A549 (cell line): ENCODE data around the gene CASP7. TPM values are rescaled to one million over a fixed set of nuclear protein-coding genes. Genes with fewer than 3 reads are reported as not detected.

Experiments used
- ATAC-seq, 2 experiments: fragments of 200-7000 bp in 1 of 2; fragments of >200 bp in 1 of 2; cut with Nextera tagmentation in 1 of 2; cut with Tn5 transposase in 1 of 2; 3 replicates each; pipeline versions ENCODE4 v1.8.0 to v1.9.1; 2018 to 2020; ENCODE audit warnings: mild to moderate bottlenecking in 1 of 2, moderate library complexity in 1 of 2
- CTCF ChIA-PET: fragments of 300-600 bp; sonication (Branson Sonifier 250); formaldehyde crosslinking; extraction: SDS; loops from one replicate; lab custom pipeline; 2021; ENCODE audit warnings: antibody characterized with exemption, inconsistent platforms; lab: Yijun Ruan, JAX
- POLR2A ChIA-PET: fragments of 350-600 bp; formaldehyde crosslinking; extraction: SDS; loops from one replicate; lab custom pipeline; 2021; ENCODE audit warnings: antibody characterized with exemption, inconsistent platforms; lab: Yijun Ruan, JAX
- DNase-seq, 2 experiments: peaks; one replicate each; pipeline versions ENCODE4 v3.0.0 to v3.0.0-alpha.2; 2011 to 2016; ENCODE audit warnings: low read depth in 1 of 2, low spot score in 1 of 2
- FAIRE-seq: peaks from 2 replicates; lab custom pipeline; 2011; peaks lifted over from hg19 to GRCh38; lab: Jason Lieb, UNC
- H3K27ac ChIP-seq, 2 experiments: fragments of >200 bp; sonication (Bioruptor Twin); formaldehyde crosslinking; 3 replicates each; pipeline ENCODE4 v1.5.1; 2016 to 2017
- H3K4me1 ChIP-seq: fragments of >200 bp; sonication (Bioruptor Twin); formaldehyde crosslinking; 3 replicates; pipeline ENCODE4 v1.6.1; 2016
- H3K4me2 ChIP-seq: fragments of >200 bp; sonication (Bioruptor Twin); formaldehyde crosslinking; 3 replicates; pipeline ENCODE4 v1.6.1; 2016
- H3K4me3 ChIP-seq: fragments of >200 bp; sonication (Bioruptor Twin); formaldehyde crosslinking; 3 replicates; pipeline ENCODE4 v1.5.1; 2016
- H3K9me3 ChIP-seq: fragments of >200 bp; sonication (Bioruptor Twin); formaldehyde crosslinking; 3 replicates; pipeline ENCODE4 v1.6.1; 2016
- ATOH8 ChIP-seq: fragments of 250-450 bp; sonication (Bioruptor Pico); IDR thresholded peaks from 2 replicates; pipeline ENCODE4 v1.5.0; 2020; ENCODE audit warnings: low read depth, mild to moderate bottlenecking, moderate library complexity
- BHLHE40 ChIP-seq: IDR thresholded peaks from 2 replicates; pipeline ENCODE4 v1.6.1; 2012; ENCODE audit warnings: low read depth, low read length, inconsistent platforms
- CHD2 ChIP-seq: fragments of 150-350 bp; IDR thresholded peaks from 2 replicates; pipeline ENCODE4 v1.6.1; 2014; ENCODE audit warnings: low read length; ENCODE audit not compliant: partially characterized antibody
- CHD4 ChIP-seq: fragments of 200-600 bp; sonication (generic); IDR thresholded peaks from 2 replicates; pipeline ENCODE4 v1.6.1; 2016; ENCODE audit warnings: antibody characterized with exemption, mild to moderate bottlenecking, borderline replicate concordance
- CTCF ChIP-seq: fragments of >200 bp; sonication (Bioruptor Twin); formaldehyde crosslinking; IDR thresholded peaks from 3 replicates; pipeline ENCODE4 v1.5.1; 2016
- ESRRA ChIP-seq: fragments of 150-350 bp; IDR thresholded peaks from 2 replicates; pipeline ENCODE4 v1.6.1; 2014; ENCODE audit warnings: mild to moderate bottlenecking, low read length, borderline replicate concordance
- FOSB ChIP-seq: fragments of 250-450 bp; sonication (Bioruptor Pico); IDR thresholded peaks from 2 replicates; pipeline ENCODE4 v1.5.0; 2020; ENCODE audit warnings: mild to moderate bottlenecking, moderate library complexity
- HDAC2 ChIP-seq: fragments of 200-600 bp; sonication (generic); IDR thresholded peaks from 2 replicates; pipeline ENCODE4 v1.6.1; 2016
- HES2 ChIP-seq: fragments of >200 bp; sonication (Bioruptor Twin); formaldehyde crosslinking; IDR thresholded peaks from 2 replicates; pipeline ENCODE4 v1.6.1; 2016
- HEYL ChIP-seq: fragments of 250-450 bp; sonication (Bioruptor Pico); IDR thresholded peaks from 2 replicates; pipeline ENCODE4 v1.8.0; 2021; ENCODE audit warnings: mild to moderate bottlenecking, moderate library complexity
- HOXA7 ChIP-seq: fragments of 250-450 bp; sonication (Bioruptor Pico); IDR thresholded peaks from 2 replicates; pipeline ENCODE4 v1.5.0; 2020; ENCODE audit warnings: mild to moderate bottlenecking, moderate library complexity
- HOXB13 ChIP-seq: fragments of 250-450 bp; sonication (Bioruptor Pico); IDR thresholded peaks from 2 replicates; pipeline ENCODE4 v1.5.0; 2020; ENCODE audit warnings: low read depth, mild to moderate bottlenecking, moderate library complexity
- JUN ChIP-seq, 2 experiments: fragments of >200 bp; sonication (Bioruptor Twin); formaldehyde crosslinking; IDR thresholded peaks; 2 replicates in 1 of 2; 3 replicates in 1 of 2; pipeline ENCODE4 v1.6.1; 2016 to 2017
- JUNB ChIP-seq: fragments of >200 bp; sonication (Bioruptor Twin); formaldehyde crosslinking; IDR thresholded peaks from 2 replicates; pipeline ENCODE4 v1.6.1; 2016
- MYC ChIP-seq: IDR thresholded peaks from 2 replicates; pipeline ENCODE4 v1.6.1; 2012; ENCODE audit warnings: mild to moderate bottlenecking, inconsistent platforms, low read length, improper control_type of control experiment, borderline replicate concordance
- NFE2L2 ChIP-seq: fragments of 150-350 bp; conservative IDR thresholded peaks from 2 replicates; pipeline ENCODE4 v1.6.1; 2014; ENCODE audit warnings: low read length
- NR3C1 ChIP-seq: fragments of >200 bp; sonication (Bioruptor Twin); formaldehyde crosslinking; IDR thresholded peaks from 3 replicates; pipeline ENCODE4 v1.6.1; 2017
- POLR2A ChIP-seq: IDR thresholded peaks from 2 replicates; pipeline ENCODE4 v1.6.1; 2012; ENCODE audit warnings: mild to moderate bottlenecking, low read length
- SMC3 ChIP-seq: fragments of >200 bp; sonication (Bioruptor Twin); formaldehyde crosslinking; IDR thresholded peaks from 3 replicates; pipeline ENCODE4 v1.6.1; 2018; ENCODE audit warnings: inconsistent platforms
- TP53 ChIP-seq: fragments of 250-450 bp; sonication (Bioruptor Pico); IDR thresholded peaks from 2 replicates; pipeline ENCODE4 v1.5.0; 2021; ENCODE audit warnings: mild to moderate bottlenecking, moderate library complexity
- ZNF302 ChIP-seq: fragments of 250-450 bp; sonication (Bioruptor Pico); IDR thresholded peaks from 2 replicates; pipeline ENCODE4 v1.9.0; 2021; ENCODE audit warnings: inconsistent platforms, mild to moderate bottlenecking, moderate library complexity
- ZSCAN20 ChIP-seq: fragments of 250-450 bp; sonication (Bioruptor Pico); IDR thresholded peaks from 2 replicates; pipeline ENCODE4 v1.8.0; 2022; ENCODE audit warnings: mild to moderate bottlenecking, moderate library complexity
- WGBS: methylation state at CpG from one replicate; pipeline ENCODE4 v1.1.6; 2017; ENCODE audit errors: missing lambda C conversion rate; 5-methylcytosine and 5-hydroxymethylcytosine counted together
- polyA plus RNA-seq, 4 experiments: library from polyadenylated mRNA; depleted of rRNA in 3 of 4; stranded (reverse); fragments of >200 nt; fragmentation: RNase III in 1 of 4; extraction: RNeasy Plus Mini Kit Qiagen cat#74134 plus additional on column Dnase treatment in 1 of 4; gene quantifications; 2 replicates in 3 of 4; 3 replicates in 1 of 4; pipeline ENCODE4 v1.2.3, GENCODE V29; 2011 to 2017
- TF ChIP-seq, protein P1 (sequence below): fragments of 450-650 bp; IDR thresholded peaks from 2 replicates; pipeline ENCODE4 v1.6.1; 2014; ENCODE audit warnings: antibody characterized with exemption
- TF ChIP-seq, protein P2 (sequence below): fragments of 200-600 bp; sonication (generic); IDR thresholded peaks from 2 replicates; pipeline ENCODE4 v1.6.1; 2016; ENCODE audit warnings: antibody characterized with exemption, mild to moderate bottlenecking, moderate library complexity

The CASP7 gene
- polyA plus RNA-seq, 2 of the 4 experiments (the other 2 are of a cell fraction): 22.6 to 29.7 TPM

GRCh38 chr10:113709221-113709838 is 29.6 kb downstream of the CASP7 start (continued):
- TF ChIP-seq, protein P1, sequence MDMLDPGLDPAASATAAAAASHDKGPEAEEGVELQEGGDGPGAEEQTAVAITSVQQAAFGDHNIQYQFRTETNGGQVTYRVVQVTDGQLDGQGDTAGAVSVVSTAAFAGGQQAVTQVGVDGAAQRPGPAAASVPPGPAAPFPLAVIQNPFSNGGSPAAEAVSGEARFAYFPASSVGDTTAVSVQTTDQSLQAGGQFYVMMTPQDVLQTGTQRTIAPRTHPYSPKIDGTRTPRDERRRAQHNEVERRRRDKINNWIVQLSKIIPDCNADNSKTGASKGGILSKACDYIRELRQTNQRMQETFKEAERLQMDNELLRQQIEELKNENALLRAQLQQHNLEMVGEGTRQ: no peak
- TF ChIP-seq JUN (IDR thresholded peaks at IDR 0.05): no peak
- TF ChIP-seq BHLHE40: no peak

DNA sequence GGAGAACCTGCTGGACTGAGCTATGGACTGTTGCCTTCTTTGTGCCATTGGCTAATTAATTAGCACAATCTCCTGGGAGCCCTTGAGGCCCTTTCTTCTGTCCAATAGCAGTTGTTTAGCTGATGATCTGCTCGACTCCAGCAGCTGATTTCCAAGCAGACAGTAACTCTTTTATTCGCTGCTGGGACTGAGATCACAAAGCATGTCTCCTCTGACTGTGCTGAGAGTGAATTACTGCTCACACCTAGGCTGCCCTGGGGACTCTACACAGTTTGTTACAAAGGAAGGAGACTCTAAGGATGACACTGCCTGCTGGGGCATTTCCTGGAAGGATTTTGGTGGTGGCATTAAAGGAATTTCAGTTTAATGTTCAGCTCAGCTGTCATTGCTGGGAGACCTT is 31.4 kb downstream of the CASP7 start:
- WGBS: 79% methylated on average over 2 of the region's 2 CpGs
- Histone ChIP-seq H3K4me3 (no peak overlapping the region), H3K27ac (no peak overlapping the region), H3K4me1 (peaks cover 16% of the 10 kb centered on the region), H3K4me2 (no peak overlapping the region), H3K9me3 (no peaks in the 10 kb centered on the region)
- ChIA-PET CTCF (interaction anchor here (0.8 to 1.6 kb wide), 4 partner anchors 8 to 88 kb away, joined by 3 to 6 read pairs (median 4); partner anchors contain the start of gene CASP7), POLR2A (no interaction called here)
- DNase-seq: no peak
- no peak for FAIRE-seq
- no peak for ATAC-seq
- TF ChIP-seq HOXB13 (no peak), NFE2L2 (no peak), CTCF (no peak), CHD2 (no peak), CHD4 (no peak), HEYL (CRISPR knock-in tag) (no peak), ESRRA (no peak), TP53 (CRISPR knock-in tag) (no peak), BHLHE40 (no peak), HDAC2 (no peak), MYC (no peak), HES2 (no peak), NR3C1 (no peak), FOSB (no peak)

- DNase-seq (no peak), FAIRE-seq (no peak), ATAC-seq (no peak)
- Histone ChIP-seq H3K27ac (no peak overlapping the region), H3K4me3 (no peak overlapping the region), H3K4me1 (peaks cover 15% of the 10 kb centered on the region), H3K9me3 (no peaks in the 10 kb centered on the region), H3K4me2 (no peak overlapping the region)
- ChIA-PET CTCF (interaction anchor here (0.8 to 2.0 kb wide), 2 partner anchors 21 to 33 kb away, joined by 4 to 5 read pairs; partner anchors contain the start of gene CASP7), POLR2A (no interaction called here)
- TF ChIP-seq ZNF302 (CRISPR knock-in tag) (no peak), ZSCAN20 (no peak), HOXB13 (no peak), NFE2L2 (no peak), POLR2A (no peak), HOXA7 (CRISPR knock-in tag) (no peak), SMC3 (no peak), ATOH8 (CRISPR knock-in tag) (no peak), JUNB (no peak)
- TF ChIP-seq, protein P1: no peak
- TF ChIP-seq, protein P2, sequence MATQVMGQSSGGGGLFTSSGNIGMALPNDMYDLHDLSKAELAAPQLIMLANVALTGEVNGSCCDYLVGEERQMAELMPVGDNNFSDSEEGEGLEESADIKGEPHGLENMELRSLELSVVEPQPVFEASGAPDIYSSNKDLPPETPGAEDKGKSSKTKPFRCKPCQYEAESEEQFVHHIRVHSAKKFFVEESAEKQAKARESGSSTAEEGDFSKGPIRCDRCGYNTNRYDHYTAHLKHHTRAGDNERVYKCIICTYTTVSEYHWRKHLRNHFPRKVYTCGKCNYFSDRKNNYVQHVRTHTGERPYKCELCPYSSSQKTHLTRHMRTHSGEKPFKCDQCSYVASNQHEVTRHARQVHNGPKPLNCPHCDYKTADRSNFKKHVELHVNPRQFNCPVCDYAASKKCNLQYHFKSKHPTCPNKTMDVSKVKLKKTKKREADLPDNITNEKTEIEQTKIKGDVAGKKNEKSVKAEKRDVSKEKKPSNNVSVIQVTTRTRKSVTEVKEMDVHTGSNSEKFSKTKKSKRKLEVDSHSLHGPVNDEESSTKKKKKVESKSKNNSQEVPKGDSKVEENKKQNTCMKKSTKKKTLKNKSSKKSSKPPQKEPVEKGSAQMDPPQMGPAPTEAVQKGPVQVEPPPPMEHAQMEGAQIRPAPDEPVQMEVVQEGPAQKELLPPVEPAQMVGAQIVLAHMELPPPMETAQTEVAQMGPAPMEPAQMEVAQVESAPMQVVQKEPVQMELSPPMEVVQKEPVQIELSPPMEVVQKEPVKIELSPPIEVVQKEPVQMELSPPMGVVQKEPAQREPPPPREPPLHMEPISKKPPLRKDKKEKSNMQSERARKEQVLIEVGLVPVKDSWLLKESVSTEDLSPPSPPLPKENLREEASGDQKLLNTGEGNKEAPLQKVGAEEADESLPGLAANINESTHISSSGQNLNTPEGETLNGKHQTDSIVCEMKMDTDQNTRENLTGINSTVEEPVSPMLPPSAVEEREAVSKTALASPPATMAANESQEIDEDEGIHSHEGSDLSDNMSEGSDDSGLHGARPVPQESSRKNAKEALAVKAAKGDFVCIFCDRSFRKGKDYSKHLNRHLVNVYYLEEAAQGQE: no peak
- WGBS: 84% methylated on average over 3 of the region's 3 CpGs
These were observed 32.3 kb downstream of the CASP7 start for GRCh38 chr10:113712024-113712423.
